Measurements from ENCODE around the gene WDR83.

DNA sequence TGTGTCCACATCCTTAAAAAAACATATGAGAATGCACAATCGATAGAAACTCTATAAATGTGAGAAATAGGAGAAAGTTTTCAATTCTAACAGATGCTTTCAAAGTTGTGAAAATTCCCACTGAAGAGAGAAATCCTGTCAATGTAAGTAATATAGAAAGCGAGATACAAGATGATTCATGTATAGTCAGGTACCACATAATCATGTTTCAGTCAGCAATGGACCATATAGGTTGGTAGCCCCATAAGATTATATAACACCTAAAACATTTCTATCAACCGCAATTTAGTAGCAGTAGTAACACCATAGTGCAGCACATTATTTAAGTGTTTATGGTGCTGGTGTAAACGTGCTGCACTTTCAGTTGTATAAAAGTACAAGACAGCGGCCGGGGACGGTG, 37.4 kb upstream of the WDR83 start:
- TF ChIP-seq, protein P1, sequence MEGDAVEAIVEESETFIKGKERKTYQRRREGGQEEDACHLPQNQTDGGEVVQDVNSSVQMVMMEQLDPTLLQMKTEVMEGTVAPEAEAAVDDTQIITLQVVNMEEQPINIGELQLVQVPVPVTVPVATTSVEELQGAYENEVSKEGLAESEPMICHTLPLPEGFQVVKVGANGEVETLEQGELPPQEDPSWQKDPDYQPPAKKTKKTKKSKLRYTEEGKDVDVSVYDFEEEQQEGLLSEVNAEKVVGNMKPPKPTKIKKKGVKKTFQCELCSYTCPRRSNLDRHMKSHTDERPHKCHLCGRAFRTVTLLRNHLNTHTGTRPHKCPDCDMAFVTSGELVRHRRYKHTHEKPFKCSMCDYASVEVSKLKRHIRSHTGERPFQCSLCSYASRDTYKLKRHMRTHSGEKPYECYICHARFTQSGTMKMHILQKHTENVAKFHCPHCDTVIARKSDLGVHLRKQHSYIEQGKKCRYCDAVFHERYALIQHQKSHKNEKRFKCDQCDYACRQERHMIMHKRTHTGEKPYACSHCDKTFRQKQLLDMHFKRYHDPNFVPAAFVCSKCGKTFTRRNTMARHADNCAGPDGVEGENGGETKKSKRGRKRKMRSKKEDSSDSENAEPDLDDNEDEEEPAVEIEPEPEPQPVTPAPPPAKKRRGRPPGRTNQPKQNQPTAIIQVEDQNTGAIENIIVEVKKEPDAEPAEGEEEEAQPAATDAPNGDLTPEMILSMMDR (IDR thresholded peaks at IDR 0.05; ENCODE audit: control extremely low read depth in 1 of 3, insufficient read depth in 1 of 3, low read depth in 1 of 3, low read length in 3 of 3), result no peak
- no peak for TF ChIP-seq NANOG (IDR thresholded peaks at IDR 0.05; ENCODE audit: insufficient read depth, low read depth, low read length, poor library complexity, severe bottlenecking)
- no peak for TF ChIP-seq BACH1 (IDR thresholded peaks at IDR 0.05; ENCODE audit: low read length)
- TF ChIP-seq EP300 (IDR thresholded peaks at IDR 0.05; ENCODE audit: borderline replicate concordance in 1 of 2, low read depth in 2 of 2, low read length in 2 of 2), result no peak
- no peak for TF ChIP-seq POLR2AphosphoS5 (IDR thresholded peaks at IDR 0.05; ENCODE audit: low read depth, low read length)
- no peak for TF ChIP-seq TAF1 (IDR thresholded peaks at IDR 0.05; ENCODE audit: low read depth, low read length)
- TF ChIP-seq, protein P2, sequence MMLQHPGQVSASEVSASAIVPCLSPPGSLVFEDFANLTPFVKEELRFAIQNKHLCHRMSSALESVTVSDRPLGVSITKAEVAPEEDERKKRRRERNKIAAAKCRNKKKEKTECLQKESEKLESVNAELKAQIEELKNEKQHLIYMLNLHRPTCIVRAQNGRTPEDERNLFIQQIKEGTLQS (IDR thresholded peaks at IDR 0.05; ENCODE audit: insufficient read depth, low read depth, low read length), result no peak
- TF ChIP-seq CHD2 (IDR thresholded peaks at IDR 0.05; ENCODE audit: low read length), result no peak
- TF ChIP-seq RXRA (IDR thresholded peaks at IDR 0.05; ENCODE audit: insufficient read depth, low read depth, low read length), result no peak

All from H1 (cell line).